Stimulated activated CD8-positive, alpha-beta memory T cell treated with anti-CD3 and anti-CD28 coated beads, Interleukin-15, amount 100 ng/mL, for 48 hours (primary cell): ENCODE data around the gene AFMID.

Experiments used
- DNase-seq, 2 donors: peaks; one replicate each; pipeline ENCODE4 v3.0.0-alpha.2; 2020; ENCODE audit warnings: low read depth in 2 of 2

Gene AFMID

GRCh38 chr17:78180083-78180482, 7.1 kb upstream of the AFMID start:
- DNase-seq = no peak

- no peak for DNase-seq
Observed at GRCh38 chr17:78180508-78180907, 6.7 kb upstream of the AFMID start.

GRCh38 chr17:78182504-78182903, 4.7 kb upstream of the AFMID start:
- no peak for DNase-seq

GRCh38 chr17:78183916-78184315, 3.2 kb upstream of the AFMID start:
- no peak for DNase-seq

GRCh38 chr17:78184351-78184750, 2.8 kb upstream of the AFMID start:
- DNase-seq = no peak

- no peak for DNase-seq
Observed at GRCh38 chr17:78184868-78185267, 2.3 kb upstream of the AFMID start.

- DNase-seq = no peak
Observed at GRCh38 chr17:78185981-78186691, 1.0 kb upstream of the AFMID start.

GRCh38 chr17:78196716-78197115, 9.6 kb downstream of the AFMID start:
- DNase-seq = no peak

GRCh38 chr17:78197147-78197832, 10.1 kb downstream of the AFMID start:
- no peak for DNase-seq

- DNase-seq = no peak
Observed at GRCh38 chr17:78200451-78200850, 13.3 kb downstream of the AFMID start.

- DNase-seq = no peak
Observed at GRCh38 chr17:78202666-78203065, 15.5 kb downstream of the AFMID start.

GRCh38 chr17:78204387-78205123, 17.4 kb downstream of the AFMID start:
- DNase-seq = no peak

- DNase-seq = no peak
Observed at GRCh38 chr17:78205124-78205775, 18.1 kb downstream of the AFMID start.

- no peak for DNase-seq
Observed at GRCh38 chr17:78206298-78206697, 19.1 kb downstream of the AFMID start.

- DNase-seq = no peak
Observed at GRCh38 chr17:78208486-78208885, 21.3 kb downstream of the AFMID start.

GRCh38 chr17:78210111-78210510, 22.9 kb downstream of the AFMID start:
- DNase-seq = no peak

GRCh38 chr17:78211032-78211431, 23.9 kb downstream of the AFMID start:
- no peak for DNase-seq

- peak; percentile 85 to 91 for DNase-seq
Observed at GRCh38 chr17:78214016-78214705, 27.0 kb downstream of the AFMID start, which contains the start of gene BIRC5. TSS of gene BIRC5 (plus strand) at chr17:78214253. CDS start at chr17:78214317, 64 bp downstream.

- DNase-seq = no peak
Observed at GRCh38 chr17:78214706-78215061, 27.5 kb downstream of the AFMID start.

- no peak for DNase-seq
Observed at GRCh38 chr17:78219396-78220150, 32.4 kb downstream of the AFMID start.

GRCh38 chr17:78223061-78223460, 35.9 kb downstream of the AFMID start:
- no peak for DNase-seq
